HG03196 (cell line): ENCODE measurements around the gene CEP170.
A peak's percentile ranks its signal among the peaks of the same experiment; 100 is the strongest.
"Not testable (repeated sequence)": the region's sequence is repeated elsewhere in the genome, so short reads cannot be mapped to it uniquely, and the experiment has no call there.

ENCODE experiments used
- ATAC-seq: cut with Tn5 transposase; IDR thresholded peaks from one replicate; pipeline ENCODE4 v1.9.1; 2021; ENCODE audit not compliant: unreplicated experiment

The CEP170 gene

DNA sequence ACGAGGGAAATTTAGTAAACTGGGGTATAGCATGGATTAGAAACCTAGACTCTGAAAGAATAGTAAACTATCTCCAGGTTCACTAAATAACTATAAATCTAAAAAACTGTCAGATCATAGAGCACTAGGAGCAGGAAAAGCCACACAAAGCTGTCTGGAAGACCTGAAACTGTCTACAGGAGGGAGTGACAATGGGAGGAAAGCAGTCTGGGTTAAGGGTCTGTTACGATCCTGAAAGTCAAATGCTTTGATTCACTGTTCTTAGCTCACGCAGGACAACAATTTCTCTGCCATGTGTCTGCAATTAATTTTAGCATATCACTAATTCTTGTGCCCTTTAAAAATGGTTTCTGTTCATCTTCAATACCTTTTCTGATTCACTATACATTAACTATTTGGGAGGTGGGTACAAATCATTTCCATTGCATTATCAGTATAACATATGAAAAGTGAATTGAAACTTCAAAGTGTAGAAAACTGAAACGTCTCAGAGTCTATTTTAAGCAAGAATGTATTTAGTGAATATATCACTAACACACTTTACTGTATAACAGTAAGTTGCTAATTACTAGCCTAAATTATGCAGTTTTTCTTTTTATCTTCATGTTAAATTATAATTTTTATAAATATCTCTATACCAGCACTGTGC, 18.4 kb downstream of the CEP170 start:
- ATAC-seq: peak; percentile 62

DNA sequence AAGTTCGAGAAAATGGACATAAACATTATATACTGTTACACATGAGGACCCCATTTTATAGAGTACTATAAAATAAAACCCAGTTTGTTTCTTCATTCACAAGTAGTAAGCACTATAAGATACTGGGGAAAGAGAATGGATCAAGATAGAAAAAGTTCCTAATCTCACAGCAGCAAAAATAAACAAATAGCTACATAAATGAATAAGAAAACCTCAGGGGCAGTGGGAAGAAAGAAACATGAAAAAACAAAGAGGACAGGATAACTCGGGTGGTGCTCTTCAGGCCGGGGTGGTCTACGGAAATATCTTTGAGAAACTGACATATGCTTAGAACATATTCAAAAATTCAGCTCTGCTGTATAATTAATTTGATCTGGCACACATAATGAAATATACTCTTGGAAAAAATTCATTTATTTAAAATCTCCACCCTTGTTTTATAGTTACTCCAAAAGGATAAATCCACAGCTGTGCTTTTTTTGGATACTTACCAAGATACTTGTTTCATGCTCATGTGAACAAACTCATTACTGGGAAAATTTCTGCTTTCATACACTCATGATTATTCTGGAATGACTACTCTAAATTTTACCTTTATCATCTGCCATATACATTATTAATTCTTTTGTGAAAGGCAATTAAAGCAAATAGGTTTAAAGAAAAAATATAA, 20.0 kb downstream of the CEP170 start:
- ATAC-seq: no peak

DNA sequence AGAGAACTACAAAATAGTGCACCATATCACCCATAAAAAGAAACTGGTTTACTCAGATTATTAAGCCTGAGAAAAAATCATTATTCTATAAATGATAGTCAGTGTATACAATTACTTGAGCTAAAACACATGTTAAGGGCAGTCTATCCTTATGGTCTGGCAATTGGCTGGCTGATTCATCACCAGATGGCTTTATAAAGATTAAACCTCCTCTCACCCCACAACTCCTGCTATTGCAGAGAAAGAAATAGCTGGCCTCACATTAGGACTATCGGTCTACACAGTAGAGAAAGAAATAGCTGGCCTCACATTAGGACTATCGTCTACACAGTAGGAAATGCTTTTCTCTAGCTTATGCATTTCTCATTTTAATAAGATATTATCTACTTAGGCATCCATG, 21.2 kb downstream of the CEP170 start:
- no peak for ATAC-seq

DNA sequence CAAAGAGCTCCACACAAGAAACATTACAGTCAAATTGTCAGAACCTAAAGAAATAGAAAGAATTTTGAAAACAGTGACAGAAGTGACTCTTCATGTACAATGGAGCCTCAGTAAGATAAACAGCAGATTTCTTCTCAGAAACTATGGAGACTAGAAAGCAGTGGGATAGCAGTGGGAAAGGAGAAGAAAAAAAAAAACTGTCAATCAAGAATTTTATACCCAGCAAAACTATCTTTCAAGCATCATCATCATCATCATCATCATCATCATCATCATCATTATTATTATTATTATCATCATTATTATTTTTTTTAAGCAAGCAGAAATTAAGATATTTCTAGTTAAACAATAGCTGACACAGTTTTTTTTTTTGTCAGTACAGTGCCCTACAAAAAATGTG, 24.2 kb downstream of the CEP170 start:
- ATAC-seq: no peak

DNA sequence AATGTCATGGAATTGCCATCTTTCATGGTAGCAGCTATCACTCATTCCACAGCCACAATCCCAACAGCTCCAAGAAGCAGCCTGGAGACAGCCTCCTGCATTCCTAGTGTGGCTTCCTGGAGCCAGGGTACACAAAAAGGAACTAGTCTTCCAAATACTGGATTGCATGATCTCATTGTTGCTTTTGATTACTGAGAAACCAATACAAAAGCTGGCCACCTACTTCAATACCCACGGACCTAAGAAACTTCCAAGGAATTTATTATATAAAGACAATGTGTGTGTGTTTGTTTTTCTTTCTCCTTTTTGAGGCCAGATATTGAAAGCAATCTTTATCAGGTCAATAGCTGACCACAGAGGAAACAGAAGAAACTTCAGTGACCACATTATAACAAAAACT, 25.6 kb downstream of the CEP170 start:
- no peak for ATAC-seq

DNA sequence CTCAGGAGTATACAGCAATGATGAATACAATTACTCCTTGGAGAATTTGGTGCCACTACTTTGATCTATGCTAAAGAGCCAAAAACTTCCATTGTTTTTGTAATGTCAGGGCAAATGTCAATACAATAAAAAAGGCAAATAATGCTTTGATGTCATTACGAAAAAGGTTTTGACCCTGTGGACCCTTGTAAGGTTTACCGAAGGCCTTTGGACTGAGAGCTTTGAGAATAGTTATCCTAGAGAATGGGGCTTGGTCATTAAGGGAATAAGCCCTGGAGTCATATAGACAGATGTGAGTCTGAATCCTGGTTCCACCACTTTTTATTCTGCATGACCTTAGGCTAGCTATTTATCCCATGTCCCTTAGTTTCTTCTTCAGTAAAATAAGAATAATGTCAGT, 27.5 kb downstream of the CEP170 start:
- ATAC-seq: no peak

DNA sequence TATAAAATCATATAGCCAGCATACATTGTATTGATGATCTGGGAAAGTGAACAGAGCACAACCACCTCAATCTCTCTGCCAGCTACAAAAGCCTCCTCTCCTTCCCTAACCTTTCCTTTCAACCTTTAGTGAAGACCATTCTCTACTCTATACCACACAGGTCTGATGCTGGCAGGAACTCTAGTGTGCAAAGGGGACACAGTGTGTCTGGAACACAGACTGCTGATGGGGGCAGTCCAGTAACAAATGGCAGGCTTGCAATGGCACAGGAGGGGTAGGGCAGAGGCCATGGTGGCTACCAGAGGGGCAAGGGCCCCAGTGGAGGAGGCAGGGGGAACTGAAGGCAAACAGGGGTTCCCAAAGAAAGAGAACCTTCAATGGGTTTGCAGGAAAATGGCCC, 37.0 kb downstream of the CEP170 start:
- ATAC-seq: no peak

DNA sequence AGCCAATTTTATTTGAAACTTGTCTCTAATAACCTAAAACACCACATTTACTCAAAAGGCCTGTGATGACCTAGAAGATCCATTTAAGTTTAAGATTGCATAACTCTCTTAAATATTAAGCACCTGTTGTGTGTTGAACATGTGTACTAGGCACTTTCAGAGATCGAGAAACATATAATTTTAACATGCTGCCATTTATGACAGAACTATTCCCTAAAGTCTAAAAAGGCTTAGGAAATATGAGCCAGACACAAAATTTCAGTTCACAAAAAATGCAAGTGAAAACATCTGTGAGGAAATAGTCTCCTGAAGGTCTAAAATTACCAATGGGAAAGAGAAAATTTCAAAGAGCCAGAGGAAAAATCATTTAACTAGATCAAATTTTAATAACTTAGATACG, 37.7 kb downstream of the CEP170 start:
- no peak for ATAC-seq

DNA sequence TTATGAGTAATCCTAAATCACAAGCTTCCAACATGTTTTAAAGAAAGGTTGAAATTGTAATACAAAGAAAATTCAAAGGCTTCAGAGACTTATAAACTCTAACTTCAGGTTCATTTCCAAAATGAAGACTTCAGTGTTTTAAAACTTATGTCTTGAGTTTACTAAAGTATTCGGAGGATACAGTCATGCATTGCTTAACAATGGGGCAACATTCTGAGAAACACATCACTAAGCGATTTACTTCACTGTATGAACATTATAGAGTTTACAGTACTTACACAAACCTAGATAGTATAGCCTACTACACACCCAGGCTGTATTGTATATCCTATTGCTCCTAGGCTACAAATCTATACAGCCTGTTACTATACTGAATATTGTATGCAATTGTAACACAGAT, 38.3 kb downstream of the CEP170 start:
- ATAC-seq: no peak

DNA sequence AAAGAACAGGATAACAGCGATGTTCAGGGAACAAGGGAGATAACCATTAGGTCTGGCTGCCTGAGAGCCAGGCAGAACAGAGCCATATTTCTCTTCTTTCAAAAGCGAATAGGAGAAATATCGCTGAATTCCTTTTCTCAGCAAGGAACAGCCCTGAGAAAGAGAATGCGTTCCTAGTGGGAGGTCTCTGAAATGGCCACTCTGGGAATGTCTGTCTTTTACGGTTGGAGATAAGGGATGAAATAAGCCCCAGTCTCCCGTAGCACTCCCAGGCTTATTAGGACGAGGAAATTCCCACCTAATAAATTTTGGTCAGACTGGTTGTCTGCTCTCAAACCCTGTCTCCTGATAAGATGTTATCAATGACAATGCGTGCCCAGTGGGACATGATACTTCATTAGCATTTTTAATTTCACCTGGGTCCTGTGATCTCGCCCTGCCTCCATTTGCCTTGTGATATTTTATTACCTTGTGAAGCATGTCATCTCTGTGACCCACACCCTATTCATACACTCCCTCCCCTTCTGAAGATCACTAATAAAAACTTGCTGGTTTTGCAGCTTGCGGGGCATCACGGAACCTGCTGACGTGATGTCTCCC, 39.7 kb downstream of the CEP170 start:
- not testable (repeated sequence) for ATAC-seq

DNA sequence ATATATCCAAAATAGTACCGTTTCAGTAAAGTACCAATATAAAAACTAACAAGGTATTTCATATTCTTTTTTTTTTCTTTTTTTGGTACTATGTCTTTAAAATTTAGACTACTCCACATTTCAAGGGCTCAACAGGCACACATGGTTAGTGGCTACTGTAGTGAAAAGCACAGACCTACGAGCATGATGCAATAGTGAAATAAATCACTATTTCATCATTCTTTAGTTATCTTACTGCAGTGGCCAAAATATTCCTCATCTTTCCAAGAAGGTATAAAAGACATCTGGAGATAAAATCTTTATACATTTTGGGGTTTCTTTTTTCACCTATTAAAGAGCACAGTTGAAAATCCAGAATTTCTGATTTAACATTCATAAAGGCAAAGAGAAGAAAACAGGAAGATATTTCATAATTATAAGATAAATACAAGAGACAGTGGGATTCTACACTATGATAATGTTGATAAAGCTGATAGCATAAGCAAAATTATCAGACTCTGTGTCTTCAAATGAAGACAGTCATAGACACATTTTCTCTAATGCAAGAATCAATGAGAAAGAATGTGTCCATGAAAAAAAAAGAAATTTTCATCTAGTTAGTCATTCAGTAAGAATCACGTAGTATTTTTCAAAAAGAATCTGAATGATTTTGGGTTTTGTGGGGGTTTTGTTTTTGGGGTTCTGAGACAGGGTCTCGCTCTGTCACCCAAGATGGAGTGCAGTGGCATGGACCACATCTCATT, 41.9 kb downstream of the CEP170 start:
- no peak for ATAC-seq

DNA sequence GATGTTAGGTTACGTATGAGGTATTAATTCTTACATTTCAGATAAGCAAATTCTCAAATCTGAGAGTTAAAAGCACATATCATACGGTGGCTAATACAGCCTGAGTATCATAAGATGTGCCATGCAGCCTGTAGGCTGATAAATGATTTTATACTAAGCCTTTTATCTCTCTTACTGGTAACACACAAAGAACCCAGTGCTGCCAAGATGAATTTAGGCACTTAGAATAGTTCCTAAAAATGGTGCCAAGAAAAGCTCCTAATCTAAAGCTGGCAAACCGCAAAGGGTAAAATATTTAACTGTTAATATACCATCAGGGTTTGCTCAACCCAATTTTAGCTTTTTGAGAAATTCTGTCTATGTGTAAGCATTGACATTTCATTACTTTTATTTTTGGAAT, 43.1 kb downstream of the CEP170 start:
- ATAC-seq: not testable (repeated sequence)

DNA sequence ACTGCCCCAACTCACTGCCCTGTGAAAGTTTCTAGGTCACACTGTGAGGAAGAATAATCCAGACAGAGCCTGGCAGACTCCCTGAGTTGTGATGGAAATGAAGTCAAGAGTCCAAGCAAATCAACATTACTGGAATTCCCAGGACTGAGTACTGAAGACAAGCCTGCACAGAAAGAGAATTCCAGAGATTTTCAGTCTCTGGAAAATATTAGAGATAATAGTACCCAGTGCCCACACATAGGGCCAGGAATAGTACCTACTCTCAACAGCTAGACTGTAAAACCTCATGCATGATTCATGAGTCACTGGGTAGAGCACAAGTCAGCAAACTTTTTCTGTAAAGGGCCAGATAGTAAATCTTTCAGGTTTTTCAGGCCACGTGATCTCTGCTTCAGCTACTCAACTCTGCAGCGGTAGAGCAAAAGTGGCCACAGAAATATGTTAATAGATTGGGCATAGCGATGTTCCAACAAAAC, 50.0 kb downstream of the CEP170 start:
- not testable (repeated sequence) for ATAC-seq

DNA sequence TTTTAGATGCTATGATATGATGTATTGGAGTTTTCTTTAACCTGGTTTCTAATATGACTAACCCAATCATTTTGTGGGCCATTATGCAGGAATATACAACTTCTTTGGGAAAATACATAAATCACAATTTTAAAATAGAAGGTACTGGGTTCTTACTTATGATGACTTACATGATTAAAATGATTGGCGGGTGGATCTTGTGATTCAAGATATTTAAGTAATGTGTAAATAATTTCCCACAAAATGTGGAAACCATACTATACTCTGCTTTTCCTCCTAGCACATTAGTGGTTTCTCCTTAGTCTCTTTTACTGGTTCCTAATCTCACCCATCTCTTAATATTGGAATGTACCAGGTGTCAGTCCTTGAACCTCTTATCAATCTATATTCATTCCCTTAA, 50.7 kb downstream of the CEP170 start:
- ATAC-seq: not testable (repeated sequence)

DNA sequence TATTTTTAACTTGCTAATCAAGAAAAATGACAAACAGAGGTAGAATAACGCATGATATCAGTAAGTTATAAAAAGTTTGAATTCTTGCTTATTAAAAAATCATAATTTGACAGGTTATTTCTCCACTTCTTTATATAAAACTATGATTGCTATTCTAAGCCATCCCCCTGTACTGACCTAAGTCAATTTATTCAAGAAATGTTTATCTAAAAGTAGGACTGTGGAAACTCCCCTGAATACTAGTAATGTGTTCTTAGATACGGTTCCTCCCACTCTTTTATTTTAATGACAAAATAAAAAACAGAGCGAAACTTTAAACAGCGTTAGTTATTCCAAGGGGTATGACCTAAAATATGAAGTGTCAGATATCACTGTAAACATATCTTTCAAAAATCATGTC, 51.9 kb downstream of the CEP170 start:
- not testable (repeated sequence) for ATAC-seq

DNA sequence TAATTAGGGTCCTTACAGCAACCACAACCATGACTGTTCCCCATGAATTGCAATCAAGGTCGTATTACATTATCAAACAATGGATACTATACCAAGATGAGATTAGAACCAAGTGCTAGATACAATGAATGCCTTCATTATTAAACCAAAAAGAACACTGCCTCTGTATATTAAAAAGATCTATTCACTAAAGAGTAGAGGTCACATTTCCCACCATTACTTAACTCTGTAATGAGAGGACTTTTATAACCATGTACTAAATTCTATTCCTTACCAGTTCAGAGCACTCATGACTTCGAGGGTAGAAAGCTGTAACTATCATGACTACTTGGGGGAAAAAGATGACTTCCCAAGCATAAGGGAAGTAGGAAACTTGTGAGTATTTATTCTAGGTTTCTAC, 53.8 kb downstream of the CEP170 start:
- ATAC-seq: not testable (repeated sequence)

DNA sequence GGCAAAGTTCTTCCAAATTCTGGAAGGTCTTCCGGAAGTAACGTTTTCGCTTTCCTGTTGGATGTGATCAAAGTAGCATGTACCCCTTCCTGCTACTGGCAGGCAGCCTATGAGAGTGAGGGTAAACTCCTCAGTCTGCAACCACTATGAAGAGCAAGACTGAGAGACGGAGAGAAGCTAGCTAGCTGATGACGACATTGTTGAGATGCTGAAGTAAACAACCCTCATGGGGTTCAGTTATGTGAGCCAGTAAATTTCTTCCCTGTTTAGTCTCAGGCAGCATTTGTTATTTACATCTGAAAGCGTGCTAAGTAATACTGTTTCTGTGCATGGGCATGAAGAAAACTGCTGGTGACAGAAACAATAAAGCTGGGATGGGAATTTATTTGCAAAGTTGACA, 57.6 kb downstream of the CEP170 start:
- ATAC-seq: not testable (repeated sequence)

DNA sequence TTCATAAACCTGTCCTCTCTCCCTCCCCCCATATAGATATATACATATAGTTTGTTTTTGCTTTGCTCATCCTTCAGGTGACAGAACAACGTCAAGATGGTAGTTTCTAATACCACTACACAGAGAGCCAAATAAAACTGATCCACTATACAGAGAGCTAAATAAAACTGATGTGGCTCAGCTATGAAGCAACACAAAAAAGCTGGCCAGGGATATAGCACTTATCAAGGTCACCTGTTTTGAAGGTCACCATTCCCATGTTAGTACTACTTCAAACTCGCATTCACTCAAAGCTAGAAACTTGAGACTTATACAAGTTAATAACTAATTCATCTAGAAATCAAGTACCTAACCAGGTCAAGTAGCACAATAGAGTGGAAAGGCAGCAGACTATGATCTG, 61.8 kb downstream of the CEP170 start:
- ATAC-seq: not testable (repeated sequence)

DNA sequence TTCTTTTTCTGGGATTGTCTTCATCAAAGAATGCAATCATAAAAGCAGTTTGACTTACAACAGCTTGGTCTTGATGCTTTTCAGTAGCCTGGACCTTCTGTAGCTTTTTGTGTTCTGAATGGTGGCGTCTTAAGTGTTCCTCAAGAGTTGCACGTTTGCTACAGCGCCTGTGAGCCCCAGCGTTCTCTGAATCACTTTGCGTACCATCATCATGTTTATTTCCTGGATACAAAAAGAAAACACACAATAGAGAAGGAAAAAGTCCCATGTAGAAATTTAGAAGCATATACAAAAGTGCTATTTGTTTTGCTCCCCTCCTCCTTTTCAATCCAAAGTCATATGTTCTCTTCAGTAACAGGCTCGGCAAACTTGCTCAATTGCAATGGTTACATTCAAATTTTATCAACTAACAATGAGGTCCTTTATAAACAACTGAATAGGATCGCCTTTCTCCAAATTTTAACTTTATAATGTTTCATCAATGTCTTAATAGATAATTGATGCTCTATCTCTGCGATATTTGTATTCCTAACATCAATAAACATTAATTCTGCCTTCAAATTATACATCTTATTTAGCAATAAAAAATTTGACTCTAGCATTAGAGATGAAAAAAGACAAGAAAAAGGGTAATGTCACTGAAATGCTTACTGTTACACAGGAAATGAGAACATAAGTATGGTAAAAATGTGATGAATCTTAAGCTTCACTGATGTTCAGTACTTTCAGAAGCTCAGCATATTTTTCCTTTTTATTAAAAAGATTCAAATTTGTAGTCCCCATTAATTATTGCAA, 68.7 kb downstream of the CEP170 start:
- ATAC-seq: not testable (repeated sequence)

DNA sequence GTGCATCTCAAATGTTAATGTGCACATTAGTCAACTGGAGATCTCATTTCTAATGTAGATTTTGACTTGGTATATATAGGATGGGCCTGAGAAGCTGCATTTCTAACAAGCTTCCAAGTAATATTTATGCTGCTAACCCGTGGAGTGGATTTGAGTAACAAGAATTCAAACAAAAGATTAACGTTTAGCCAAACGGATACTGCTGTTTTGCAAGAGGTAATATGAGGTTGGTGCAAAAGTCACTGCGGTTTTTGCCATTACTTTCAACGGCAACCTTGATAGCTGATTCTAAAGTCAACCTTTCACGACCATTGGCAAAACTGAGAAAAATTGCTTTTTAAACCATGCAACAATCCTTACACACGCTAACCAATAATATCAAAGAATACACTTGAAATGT, 70.3 kb downstream of the CEP170 start:
- not testable (repeated sequence) for ATAC-seq

DNA sequence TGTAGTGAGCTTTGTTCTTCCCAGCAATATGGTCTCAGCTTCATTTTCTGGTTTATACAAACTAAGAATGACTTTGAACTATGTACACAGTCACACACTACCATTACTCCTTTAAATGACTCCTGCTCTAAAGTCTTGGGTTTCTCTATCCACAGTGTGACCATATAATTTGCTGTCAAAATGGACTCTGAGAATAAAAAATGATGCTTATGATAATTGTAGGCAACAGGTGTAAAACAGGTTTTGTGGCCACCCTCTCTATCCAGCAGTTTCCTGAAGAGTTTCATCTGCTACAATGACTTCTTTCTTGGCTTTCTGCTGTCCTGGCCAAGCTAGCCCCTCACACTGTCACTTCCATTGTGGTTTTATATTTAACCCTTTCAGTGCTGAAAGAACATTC, 71.4 kb downstream of the CEP170 start:
- ATAC-seq: not testable (repeated sequence)
